Pancreas (tissue), 10 donors: ENCODE measurements around the gene BCL2L1. TPM values are rescaled to one million over a fixed set of nuclear protein-coding genes. Genes with fewer than 3 reads are reported as not detected.

ENCODE experiments used
- ATAC-seq, 4 donors: fragments of 200-7000 bp; cut with Tn5 transposase; one replicate each; pipeline versions ENCODE4 v1.8.0 to v1.9.1; 2020; ENCODE audit warnings: mild to moderate bottlenecking in 4 of 4, moderate library complexity in 4 of 4
- DNase-seq, 6 donors: peaks; one replicate each; pipeline ENCODE4 v3.0.0-alpha.2; 2020
- FAIRE-seq: peaks from 2 replicates; lab custom pipeline; 2012; peaks lifted over from hg19 to GRCh38; lab: Jason Lieb, UNC
- H3K27ac ChIP-seq, 4 donors: fragments of 200-600 bp; sonication (generic); 1 replicate in 3 of 4; 2 replicates in 1 of 4; pipeline versions ENCODE4 v1.5.0 to v1.8.0; 2020
- H3K27me3 ChIP-seq, 4 donors: fragments of 200-600 bp; one replicate each; pipeline ENCODE4 v1.8.0; 2021
- H3K36me3 ChIP-seq, 3 donors: fragments of 200-600 bp; sonication (generic) in 1 of 3; one replicate each; pipeline versions ENCODE4 v1.5.0 to v1.8.0; 2020 to 2021
- H3K4me1 ChIP-seq, 3 donors: fragments of 200-600 bp; one replicate each; pipeline ENCODE4 v1.8.0; 2021
- H3K4me3 ChIP-seq, 4 donors: fragments of 200-600 bp; sonication (generic) in 2 of 4; one replicate each; pipeline versions ENCODE4 v1.5.0 to v1.8.0; 2020 to 2021
- H3K9me3 ChIP-seq, 4 donors: fragments of 200-600 bp; one replicate each; pipeline ENCODE4 v1.8.0; 2021
- WGBS, 2 donors: extraction: QIAGEN DNeasy Blood & Tissue Kit; methylation state at CpG; one replicate each; pipeline ENCODE4 v1.1.7; 2013; 5-methylcytosine and 5-hydroxymethylcytosine counted together
- intact Hi-C, 3 donors: fragments of 100-400 bp; cut with DNase I; formaldehyde crosslinking; loops; one replicate each; pipeline versions ENCODE4 v1.11.1 to v1.14.2; 2022
- polyA plus RNA-seq, 2 donors: library from polyadenylated mRNA; stranded (reverse); fragments of 200-250 nt; gene quantifications; one replicate each; pipeline ENCODE4 v1.2.3, GENCODE V29; 2013
- total RNA-seq, 6 donors: library from RNA; stranded (reverse); fragmentation: NEBNext Ultra II Directional in 4 of 6; extraction: Animal tissue kit (Norgen Biotek cat#: 25700) in 4 of 6; gene quantifications; one replicate each; pipeline versions ENCODE4 v1.2.1 to v1.2.4, GENCODE V29; 2021 to 2023
- TF ChIP-seq, protein P1 (sequence below), 4 donors: fragments of 200-600 bp; sonication (generic) in 3 of 4; IDR thresholded peaks; one replicate each; pipeline versions ENCODE4 v1.5.0 to v1.8.0; 2021; ENCODE audit warnings: antibody characterized with exemption in 4 of 4
- donor health status: healthy with polysubstance abuse.
- donor health status: DM: no; HTN: no; CAD: no; lungs with moderate emphysema.
- donor health status: DM: no; HTN: no; CAD: no.
- donor health status: control.
- donor health status: control.
- donor health status: Bipolar disorder and iron deficiency.
- donor health status: DM: yes; HTN: yes; CAD: no.
- donor health status: DM: no; HTN: no; CAD: no.
- donor health status: DM: no; HTN: no; CAD: no.
- donor health status: DM: yes; HTN: yes; CAD: no.

The BCL2L1 gene
- total and polyA plus RNA-seq, 8 donors = 27.3 to 59.8 (median 40.8) TPM

DNA sequence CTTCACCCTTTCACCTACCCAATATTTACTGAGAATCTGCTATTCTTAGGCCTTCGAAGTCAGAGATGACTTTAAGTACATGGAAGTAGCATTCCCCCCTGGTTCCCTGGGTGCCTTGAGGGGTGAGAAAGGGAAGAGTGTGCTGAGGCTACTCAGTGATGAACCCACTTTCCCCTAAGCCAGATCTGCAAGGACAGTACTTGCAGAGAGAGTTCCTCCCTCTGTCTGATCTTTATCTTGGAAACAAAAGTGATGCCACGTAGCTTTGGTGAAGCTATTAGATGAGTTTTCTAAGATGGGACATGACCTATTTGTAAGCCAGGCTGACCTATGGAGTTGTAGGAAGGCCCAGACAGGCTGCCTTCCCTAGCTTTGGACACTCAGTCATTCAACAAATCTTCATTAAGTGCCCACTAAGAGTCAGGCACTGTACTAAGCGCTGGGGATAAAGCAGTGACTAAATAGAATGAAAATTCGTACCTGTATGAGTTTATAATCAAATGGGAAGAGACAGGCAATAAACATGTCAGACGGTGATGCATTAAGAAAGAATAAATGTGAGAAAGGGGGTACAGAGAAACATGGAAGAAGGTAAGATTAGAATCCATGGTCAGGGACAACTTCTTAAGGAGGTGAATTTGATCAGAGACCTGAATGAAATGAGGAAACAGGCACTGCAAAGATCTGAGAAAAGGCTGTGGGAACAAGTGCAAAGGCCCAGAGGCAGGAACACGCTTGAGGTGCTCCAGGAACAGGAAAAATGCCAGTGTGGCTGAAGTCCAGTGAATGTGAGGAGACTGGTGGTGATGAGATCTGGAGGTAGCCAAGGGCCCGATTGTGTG lies 42.2 kb downstream of the BCL2L1 start:
- DNase-seq = no peak
- 76 to 79% methylated on average over 7 of the region's 7 CpGs for WGBS, 2 donors
- TF ChIP-seq, protein P1, sequence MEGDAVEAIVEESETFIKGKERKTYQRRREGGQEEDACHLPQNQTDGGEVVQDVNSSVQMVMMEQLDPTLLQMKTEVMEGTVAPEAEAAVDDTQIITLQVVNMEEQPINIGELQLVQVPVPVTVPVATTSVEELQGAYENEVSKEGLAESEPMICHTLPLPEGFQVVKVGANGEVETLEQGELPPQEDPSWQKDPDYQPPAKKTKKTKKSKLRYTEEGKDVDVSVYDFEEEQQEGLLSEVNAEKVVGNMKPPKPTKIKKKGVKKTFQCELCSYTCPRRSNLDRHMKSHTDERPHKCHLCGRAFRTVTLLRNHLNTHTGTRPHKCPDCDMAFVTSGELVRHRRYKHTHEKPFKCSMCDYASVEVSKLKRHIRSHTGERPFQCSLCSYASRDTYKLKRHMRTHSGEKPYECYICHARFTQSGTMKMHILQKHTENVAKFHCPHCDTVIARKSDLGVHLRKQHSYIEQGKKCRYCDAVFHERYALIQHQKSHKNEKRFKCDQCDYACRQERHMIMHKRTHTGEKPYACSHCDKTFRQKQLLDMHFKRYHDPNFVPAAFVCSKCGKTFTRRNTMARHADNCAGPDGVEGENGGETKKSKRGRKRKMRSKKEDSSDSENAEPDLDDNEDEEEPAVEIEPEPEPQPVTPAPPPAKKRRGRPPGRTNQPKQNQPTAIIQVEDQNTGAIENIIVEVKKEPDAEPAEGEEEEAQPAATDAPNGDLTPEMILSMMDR (IDR thresholded peaks at IDR 0.05) = no peak
- H3K4me1 ChIP-seq = peaks cover 21 to 39% (median 25%) of the 10 kb centered on the region in 3 donors
- intact Hi-C loops = no loop called here
- no peak for ATAC-seq
- peaks cover 0 to 11% (median 0%) of the 10 kb centered on the region in 3 donors for H3K36me3 ChIP-seq
- no peaks in the 10 kb centered on the region for H3K9me3 ChIP-seq
- H3K27me3 ChIP-seq = no peaks in the 10 kb centered on the region
- peak overlapping the region in 1 of 4 donors; percentile 8 for H3K27ac ChIP-seq
- H3K4me3 ChIP-seq = no peak overlapping the region
- no peak for FAIRE-seq

DNA sequence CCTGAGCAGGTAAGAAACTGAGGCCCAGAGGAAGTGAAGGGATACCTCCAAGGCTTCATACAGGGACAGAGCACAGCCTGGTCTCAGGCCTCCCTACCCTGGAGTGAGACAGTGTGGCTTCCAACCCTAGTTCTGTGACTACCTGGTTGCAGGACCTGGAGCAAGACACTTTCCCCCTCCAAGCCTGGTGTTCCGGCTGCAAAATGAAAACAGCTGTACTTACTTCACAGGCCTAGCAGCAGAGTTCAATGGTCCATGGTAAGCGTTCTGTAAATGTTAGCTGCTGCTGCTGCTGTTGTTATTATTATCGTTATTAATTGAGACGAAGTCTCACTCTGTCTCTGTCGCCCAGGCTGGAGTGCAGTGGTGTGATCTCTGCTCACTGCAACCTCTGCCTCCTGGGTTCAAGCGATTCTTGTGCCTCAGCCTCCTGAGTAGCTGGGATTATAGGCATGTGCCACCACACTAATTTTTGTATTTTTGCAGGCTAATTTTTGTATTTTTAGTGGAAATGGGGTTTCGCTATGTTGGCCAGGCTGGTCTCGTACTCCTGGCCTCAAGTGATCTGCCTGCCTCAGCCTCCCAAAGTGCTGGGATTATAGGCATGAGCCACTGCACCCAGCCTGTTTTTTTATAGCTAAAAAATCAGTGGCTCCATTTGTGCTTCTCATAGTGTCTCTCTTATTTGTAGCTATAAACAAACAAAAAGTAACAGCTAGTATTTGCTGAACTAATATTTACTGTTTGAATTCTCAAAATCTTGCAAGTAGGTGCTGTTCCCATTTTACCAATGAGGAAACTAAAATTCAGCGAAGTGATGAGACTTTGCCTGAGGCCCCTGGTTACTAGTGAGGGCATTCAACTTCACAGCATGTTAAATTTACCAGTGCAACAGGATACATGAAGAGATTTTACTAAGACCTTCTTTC lies 43.0 kb downstream of the BCL2L1 start:
- H3K4me3 ChIP-seq = no peak overlapping the region
- H3K4me1 ChIP-seq = peaks cover 21 to 46% (median 31%) of the 10 kb centered on the region in 3 donors
- FAIRE-seq (no peak), DNase-seq (no peak), ATAC-seq (peak in 1 of 4 donors; percentile 3)
- no peaks in the 10 kb centered on the region for H3K9me3 ChIP-seq
- WGBS, 2 donors = 80 to 81% methylated on average over 9 of the region's 9 CpGs
- no peaks in the 10 kb centered on the region for H3K27me3 ChIP-seq
- peaks cover 0 to 11% (median 0%) of the 10 kb centered on the region in 3 donors for H3K36me3 ChIP-seq
- H3K27ac ChIP-seq = no peak overlapping the region
- intact Hi-C loops = no loop called here
- TF ChIP-seq, protein P1 (IDR thresholded peaks at IDR 0.05) = no peak

DNA sequence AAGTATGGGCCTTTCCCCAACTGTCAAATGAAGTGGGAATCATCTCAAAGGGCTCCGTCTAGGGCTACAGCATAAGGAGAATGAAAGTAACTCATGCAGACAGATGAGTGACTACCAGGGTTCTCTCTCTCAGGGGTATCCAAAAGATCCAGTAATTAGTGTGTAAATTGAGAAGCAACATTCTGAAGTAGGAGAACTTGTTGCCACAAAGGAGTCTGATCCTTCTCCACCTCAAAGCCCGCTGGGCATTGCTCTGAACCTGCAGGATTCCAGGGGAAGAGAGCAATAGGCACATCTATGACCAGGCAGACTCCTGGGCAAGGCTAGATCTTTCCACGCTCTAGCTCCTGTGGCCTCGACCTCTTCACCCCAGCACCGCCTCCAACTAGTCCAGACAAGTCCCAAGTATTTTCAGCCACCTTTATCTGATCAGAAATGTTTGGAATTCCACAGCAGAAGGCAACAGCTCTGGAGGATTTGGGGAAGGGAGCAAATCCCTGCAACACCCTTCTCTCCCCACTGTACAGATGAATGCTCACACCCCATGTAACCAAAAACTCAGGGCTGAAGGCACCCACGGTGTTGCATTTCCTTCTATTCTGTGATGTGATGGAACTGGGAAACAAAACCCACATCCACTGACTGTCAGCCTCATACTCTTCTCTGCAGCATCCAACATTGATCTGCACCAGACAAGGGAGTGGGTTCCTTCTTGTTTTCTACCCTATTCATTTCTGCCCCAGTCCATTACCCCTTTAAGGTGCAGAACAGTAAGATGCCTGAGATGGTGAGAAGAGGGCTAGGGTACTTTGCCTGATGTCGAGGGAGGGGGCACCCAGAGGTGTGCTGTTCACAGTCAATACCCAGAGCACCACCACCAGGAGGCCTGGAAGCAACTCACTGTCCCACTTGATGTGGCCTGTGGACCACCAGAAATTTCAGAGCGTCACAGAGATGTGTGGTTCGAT lies 44.0 kb downstream of the BCL2L1 start:
- ATAC-seq (peak; percentile 10 to 64 (median 46)), DNase-seq (no peak), FAIRE-seq (no peak)
- H3K27ac ChIP-seq = peak overlapping the region in 2 of 4 donors; percentile 9 to 28
- no peaks in the 10 kb centered on the region for H3K9me3 ChIP-seq
- TF ChIP-seq, protein P1 (IDR thresholded peaks at IDR 0.05) = no peak
- WGBS, 2 donors = 57 to 60% methylated on average over 9 of the region's 9 CpGs
- intact Hi-C loops = no loop called here
- H3K4me1 ChIP-seq = peaks cover 21 to 49% (median 31%) of the 10 kb centered on the region in 3 donors
- H3K4me3 ChIP-seq = no peak overlapping the region
- no peaks in the 10 kb centered on the region for H3K27me3 ChIP-seq
- H3K36me3 ChIP-seq = peaks cover 0 to 11% (median 0%) of the 10 kb centered on the region in 3 donors

DNA sequence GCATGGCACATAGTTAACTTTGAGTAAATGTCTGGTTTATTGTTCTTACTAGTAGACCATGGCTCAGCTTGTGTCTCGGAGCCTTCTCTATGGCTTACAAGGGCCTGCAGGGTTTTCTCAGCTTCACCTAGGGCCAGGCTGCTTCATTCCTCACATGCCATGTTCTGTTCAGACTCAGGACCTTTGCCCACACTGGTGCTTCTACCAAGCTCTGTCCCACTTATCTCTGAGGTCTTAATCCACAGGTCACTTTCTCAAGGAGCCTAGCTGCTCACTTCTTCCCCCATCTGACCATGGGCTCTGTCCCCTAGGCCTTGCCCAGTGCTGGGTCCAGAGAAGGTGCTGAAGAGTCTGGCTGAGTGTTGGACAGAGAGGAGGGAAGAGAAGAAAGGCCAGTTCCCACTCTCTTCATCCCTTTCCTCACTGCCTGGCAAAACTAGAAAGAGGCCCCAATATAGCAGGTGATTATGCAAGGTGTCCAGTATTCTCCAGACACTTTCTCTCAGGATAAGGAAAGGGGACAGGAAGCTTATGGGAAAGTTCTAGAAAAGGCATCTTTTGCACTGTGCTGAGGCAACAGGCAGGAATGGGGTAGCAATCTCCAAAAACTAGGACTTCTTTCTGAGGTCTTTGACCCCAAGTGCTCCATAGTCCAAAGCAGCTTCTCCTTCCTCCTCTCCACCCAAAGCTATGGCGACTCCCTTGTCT lies 45.0 kb downstream of the BCL2L1 start:
- FAIRE-seq = no peak
- TF ChIP-seq, protein P1 (IDR thresholded peaks at IDR 0.05) = no peak
- Histone ChIP-seq H3K36me3 (peaks cover 0 to 11% (median 0%) of the 10 kb centered on the region in 3 donors), H3K4me1 (peaks cover 22 to 53% (median 31%) of the 10 kb centered on the region in 3 donors), H3K27me3 (no peaks in the 10 kb centered on the region), H3K27ac (peak overlapping the region in 3 of 4 donors; percentile 3 to 28 (median 9)), H3K4me3 (no peak overlapping the region), H3K9me3 (no peaks in the 10 kb centered on the region)
- DNase-seq = no peak
- intact Hi-C loops = no loop called here
- 95 to 97% methylated on average over 2 of the region's 2 CpGs for WGBS, 2 donors
- no peak for ATAC-seq
